Peyer's patch (tissue), 4 donors: ENCODE data around the gene MAPK9.

ENCODE experiments used
- CTCF ChIP-seq, 6 experiments: fragments of 450-650 bp in 4 of 6; fragments of 200-600 bp in 2 of 6; sonication (generic) in 1 of 6; IDR thresholded peaks; one replicate each; pipeline ENCODE4 v1.5.1; 2017 to 2019; ENCODE audit warnings: antibody characterized with exemption in 6 of 6, mild to moderate bottlenecking in 3 of 6, moderate library complexity in 1 of 6
- POLR2A ChIP-seq, 2 donors: fragments of 450-650 bp; IDR thresholded peaks; one replicate each; pipeline ENCODE4 v1.5.1; 2017; ENCODE audit warnings: antibody characterized with exemption in 2 of 2, mild to moderate bottlenecking in 2 of 2, moderate library complexity in 2 of 2

DNA sequence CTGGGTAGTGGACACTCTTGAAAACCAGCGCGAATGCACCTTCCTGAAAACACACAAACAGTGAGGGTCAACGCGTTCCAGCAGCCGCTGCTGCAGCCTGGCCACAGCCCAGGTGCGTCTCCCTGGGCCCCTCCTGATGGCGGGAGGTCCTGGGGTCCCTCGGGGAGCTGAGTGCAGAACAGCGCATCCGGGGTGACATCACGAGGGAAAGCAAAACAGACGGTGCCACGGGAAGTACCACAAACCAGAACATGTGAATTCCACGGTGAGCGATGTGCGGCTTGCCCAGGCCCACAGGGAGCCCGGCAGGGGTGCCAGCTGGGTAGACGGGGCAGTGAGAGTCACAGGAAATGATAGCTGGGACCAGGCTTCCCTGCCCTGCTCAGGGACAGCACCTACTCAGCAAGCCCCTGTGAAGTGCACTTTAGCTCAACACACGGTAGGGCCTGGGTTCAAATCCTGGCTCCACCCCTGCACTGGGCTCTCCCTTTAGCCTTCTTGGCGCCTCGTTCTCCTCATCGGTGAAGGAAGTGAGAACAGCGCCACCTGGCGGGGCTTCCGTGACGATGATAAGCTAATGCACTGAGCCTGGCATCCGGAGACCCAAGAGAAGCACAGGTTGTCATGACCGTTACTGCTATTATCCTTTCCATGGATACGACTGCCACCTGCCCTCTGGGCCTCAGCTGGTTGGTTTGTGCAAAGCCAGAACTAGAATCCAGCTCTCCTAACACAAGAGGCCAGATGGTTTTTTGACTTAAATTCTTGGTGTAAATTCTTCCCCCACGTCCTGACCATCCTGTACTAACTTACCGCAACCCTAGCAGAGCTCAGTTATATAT, 36.6 kb upstream of the MAPK9 start:
- TF ChIP-seq CTCF (IDR thresholded peaks at IDR 0.05) (peak; percentile 44 to 82 (median 66)), POLR2A (IDR thresholded peaks at IDR 0.05) (no peak)
